Liver (tissue), 9 donors: ENCODE results near the gene KCNIP1. TPM values are rescaled to one million over a fixed set of nuclear protein-coding genes. Genes with fewer than 3 reads are reported as not detected.

Source experiments
- DNase-seq: peaks from one replicate; pipeline ENCODE4 v3.0.0-alpha.2; 2017; ENCODE audit warnings: low spot score
- H3K27ac ChIP-seq, 2 donors: one replicate each; pipeline ENCODE4 v1.7.0; 2013; ENCODE audit warnings: inconsistent platforms in 2 of 2, low read length in 2 of 2, control low read depth in 1 of 2, low read depth in 1 of 2, mild to moderate bottlenecking in 1 of 2
- H3K27me3 ChIP-seq, 4 donors: one replicate each; pipeline versions ENCODE4 v1.6.1 to v1.7.0; 2013; ENCODE audit warnings: low read length in 3 of 4, inconsistent platforms in 1 of 4, mild to moderate bottlenecking in 1 of 4, moderate library complexity in 1 of 4; ENCODE audit not compliant: control insufficient read depth in 4 of 4, insufficient read depth in 4 of 4
- H3K36me3 ChIP-seq, 4 donors: one replicate each; pipeline versions ENCODE4 v1.6.1 to v1.7.0; 2013; ENCODE audit warnings: low read length in 3 of 4, mild to moderate bottlenecking in 3 of 4, low read depth in 1 of 4, moderate library complexity in 1 of 4; ENCODE audit not compliant: control insufficient read depth in 4 of 4, insufficient read depth in 3 of 4
- H3K4me1 ChIP-seq, 4 donors: one replicate each; pipeline versions ENCODE4 v1.6.1 to v1.7.0; 2013; ENCODE audit warnings: low read length in 3 of 4, mild to moderate bottlenecking in 3 of 4, moderate library complexity in 1 of 4; ENCODE audit not compliant: control insufficient read depth in 4 of 4, insufficient read depth in 4 of 4
- H3K4me3 ChIP-seq, 3 donors: one replicate each; pipeline versions ENCODE4 v1.6.1 to v1.7.0; 2013; ENCODE audit warnings: low read length in 3 of 3, control low read depth in 1 of 3, low read depth in 1 of 3, mild to moderate bottlenecking in 1 of 3
- H3K9ac ChIP-seq, 2 donors: one replicate each; pipeline ENCODE4 v1.7.0; 2013; ENCODE audit warnings: low read length in 2 of 2, mild to moderate bottlenecking in 2 of 2, moderate library complexity in 2 of 2, control low read depth in 1 of 2, low read depth in 1 of 2
- H3K9me3 ChIP-seq, 4 donors: one replicate each; pipeline versions ENCODE4 v1.6.1 to v1.7.0; 2013; ENCODE audit warnings: low read length in 3 of 4; ENCODE audit not compliant: control insufficient read depth in 4 of 4
- ATF3 ChIP-seq: IDR thresholded peaks from 2 replicates; pipeline ENCODE4 v1.6.1; 2016; ENCODE audit warnings: antibody characterized with exemption
- CTCF ChIP-seq: fragments of 150-350 bp; IDR thresholded peaks from 2 replicates; pipeline ENCODE4 v1.5.1; 2017; ENCODE audit warnings: improper control_type of control experiment, low read depth, low read length; ENCODE audit not compliant: missing input control
- EGR1 ChIP-seq, 2 donors: IDR thresholded peaks; 2 replicates each; pipeline ENCODE4 v1.6.1; 2016 to 2018; ENCODE audit warnings: antibody characterized with exemption in 2 of 2, low read depth in 2 of 2
- FOXA1 ChIP-seq: IDR thresholded peaks from 2 replicates; pipeline ENCODE4 v1.6.1; 2016; ENCODE audit warnings: antibody characterized with exemption
- FOXA2 ChIP-seq: IDR thresholded peaks from 2 replicates; pipeline ENCODE4 v1.6.1; 2016; ENCODE audit warnings: antibody characterized with exemption
- GABPA ChIP-seq, 2 donors: IDR thresholded peaks in 1 of 2; conservative IDR thresholded peaks in 1 of 2; 2 replicates each; pipeline ENCODE4 v1.6.1; 2016; ENCODE audit warnings: antibody characterized with exemption in 2 of 2, mild to moderate bottlenecking in 1 of 2, moderate library complexity in 1 of 2
- HNF4A ChIP-seq, 2 donors: conservative IDR thresholded peaks; 2 replicates each; pipeline ENCODE4 v1.6.1; 2016; ENCODE audit warnings: antibody characterized with exemption in 2 of 2, mild to moderate bottlenecking in 2 of 2
- HNF4G ChIP-seq: IDR thresholded peaks from 2 replicates; pipeline ENCODE4 v1.6.1; 2016; ENCODE audit warnings: antibody characterized with exemption
- JUND ChIP-seq, 2 donors: IDR thresholded peaks; 2 replicates each; pipeline ENCODE4 v1.6.1; 2016; ENCODE audit warnings: antibody characterized with exemption in 2 of 2
- MAX ChIP-seq: IDR thresholded peaks from 2 replicates; pipeline ENCODE4 v1.6.1; 2016; ENCODE audit warnings: antibody characterized with exemption
- NR2F2 ChIP-seq: IDR thresholded peaks from 2 replicates; pipeline ENCODE4 v1.6.1; 2016; ENCODE audit warnings: antibody characterized with exemption
- RAD21 ChIP-seq, 2 donors: IDR thresholded peaks; 2 replicates each; pipeline ENCODE4 v1.6.1; 2016; ENCODE audit warnings: antibody characterized with exemption in 2 of 2, mild to moderate bottlenecking in 2 of 2
- REST ChIP-seq: IDR thresholded peaks from 2 replicates; pipeline ENCODE4 v1.6.1; 2016; ENCODE audit warnings: antibody characterized with exemption, mild to moderate bottlenecking
- RXRA ChIP-seq, 2 donors: IDR thresholded peaks; 2 replicates each; pipeline ENCODE4 v1.6.1; 2017 to 2018; ENCODE audit warnings: antibody characterized with exemption in 2 of 2, mild to moderate bottlenecking in 1 of 2
- SP1 ChIP-seq: IDR thresholded peaks from 2 replicates; pipeline ENCODE4 v1.6.1; 2018; ENCODE audit warnings: antibody characterized with exemption, mild to moderate bottlenecking
- TAF1 ChIP-seq: conservative IDR thresholded peaks from 2 replicates; pipeline ENCODE4 v1.6.1; 2016; ENCODE audit warnings: antibody characterized with exemption, mild to moderate bottlenecking
- YY1 ChIP-seq: IDR thresholded peaks from 2 replicates; pipeline ENCODE4 v1.6.1; 2016; ENCODE audit warnings: antibody characterized with exemption, mild to moderate bottlenecking
- ZBTB33 ChIP-seq: IDR thresholded peaks from 2 replicates; pipeline ENCODE4 v1.6.1; 2016; ENCODE audit warnings: antibody characterized with exemption
- WGBS: extraction: QIAGEN DNeasy Blood & Tissue Kit; methylation state at CpG from one replicate; pipeline ENCODE4 v1.1.7; 2013; 5-methylcytosine and 5-hydroxymethylcytosine counted together
- polyA plus RNA-seq, 2 donors: library from polyadenylated mRNA; stranded (reverse) in 1 of 2; unstranded in 1 of 2; fragments of 200-250 nt in 1 of 2; fragments of >200 nt in 1 of 2; fragmentation: Nextera tagmentation in 1 of 2; extraction: Ambion mirVana in 1 of 2; gene quantifications; one replicate each; pipeline versions ENCODE4 v1.2.1 to v1.2.3, GENCODE V29; 2013 to 2015
- total RNA-seq, 2 donors: library from RNA; depleted of rRNA; stranded (reverse); fragments of >200 nt; gene quantifications; one replicate each; pipeline ENCODE4 v1.2.3, GENCODE V29; 2014
- donor health status: healthy.
- donor health status: healthy.
- donor health status: healthy.
- donor health status: healthy.
- donor health status: healthy.

The KCNIP1 gene
- total and polyA plus RNA-seq, 4 donors = 0.08 to 0.23 TPM; not detected in 2

- no peaks in the 10 kb centered on the region for H3K27me3 ChIP-seq
- 82% methylated on average over 1 of the region's 1 CpG for WGBS
- peaks cover 0 to 11% (median 5%) of the 10 kb centered on the region in 4 donors for H3K9me3 ChIP-seq
- DNase-seq = no peak
- H3K9ac ChIP-seq = no peak overlapping the region
- H3K4me3 ChIP-seq = no peak overlapping the region
- H3K27ac ChIP-seq = no peak overlapping the region
- TF ChIP-seq RAD21 (IDR thresholded peaks at IDR 0.05) (no peak), REST (no peak), SP1 (no peak), HNF4G (no peak), JUND (IDR thresholded peaks at IDR 0.05) (no peak), ZBTB33 (no peak), FOXA2 (no peak), ATF3 (no peak), HNF4A (conservative IDR thresholded peaks at IDR 0.05) (no peak), TAF1 (no peak), YY1 (no peak), FOXA1 (no peak), MAX (no peak), GABPA (IDR thresholded peaks at IDR 0.05 in 1 of 2, conservative IDR thresholded peaks at IDR 0.05 in 1 of 2) (no peak), EGR1 (IDR thresholded peaks at IDR 0.05; ENCODE audit: low read depth in 2 of 2) (no peak), RXRA (IDR thresholded peaks at IDR 0.05) (no peak), CTCF (no peak), NR2F2 (no peak)
- no peaks in the 10 kb centered on the region for H3K36me3 ChIP-seq
- H3K4me1 ChIP-seq = no peaks in the 10 kb centered on the region
Measured at GRCh38 chr5:170731052-170731451, 227.2 kb downstream of the KCNIP1 start.
